ENCODE measurements around the gene SREBF1.

The SREBF1 gene

GRCh38 chr17:17781591-17782496 lies 54.9 kb downstream of the SREBF1 start:
- DNase-seq (ENCODE audit: low read depth in 3 of 3) = no peak

DNA sequence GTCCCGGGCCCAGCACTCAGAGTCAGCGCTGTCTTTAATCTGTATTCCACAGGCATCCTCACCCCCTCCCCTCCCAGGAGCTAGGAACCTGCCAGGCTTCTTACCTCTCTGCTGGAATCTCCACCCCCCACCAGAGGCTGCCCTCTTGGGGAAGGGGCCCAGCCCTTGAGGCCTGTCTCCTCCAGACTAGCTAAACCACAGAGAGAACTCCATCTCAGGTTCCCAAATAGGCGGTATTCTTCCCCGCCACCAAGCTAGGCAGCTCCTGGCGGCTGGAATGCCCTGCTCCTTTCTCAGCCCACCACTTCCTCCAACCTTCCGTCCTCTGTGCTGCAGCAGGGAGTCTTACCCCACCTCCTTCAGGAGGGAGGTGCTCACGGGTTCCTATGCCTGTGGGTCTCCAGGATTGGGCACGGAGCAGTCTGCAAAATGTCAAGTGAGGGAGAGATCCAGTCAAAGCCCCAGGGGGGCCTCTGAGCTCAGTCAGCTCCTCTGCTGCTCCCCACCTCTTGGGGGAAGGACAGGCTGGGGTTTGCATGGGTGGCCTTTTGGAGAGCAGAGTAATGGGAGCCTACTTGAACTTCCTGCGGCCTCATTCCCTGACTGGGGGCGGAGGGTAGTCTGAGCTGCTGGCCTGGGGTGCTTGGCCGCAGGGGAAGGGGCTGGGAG lies 55.7 kb downstream of the SREBF1 start:
- DNase-seq (ENCODE audit: low read depth in 3 of 3) = no peak

DNA sequence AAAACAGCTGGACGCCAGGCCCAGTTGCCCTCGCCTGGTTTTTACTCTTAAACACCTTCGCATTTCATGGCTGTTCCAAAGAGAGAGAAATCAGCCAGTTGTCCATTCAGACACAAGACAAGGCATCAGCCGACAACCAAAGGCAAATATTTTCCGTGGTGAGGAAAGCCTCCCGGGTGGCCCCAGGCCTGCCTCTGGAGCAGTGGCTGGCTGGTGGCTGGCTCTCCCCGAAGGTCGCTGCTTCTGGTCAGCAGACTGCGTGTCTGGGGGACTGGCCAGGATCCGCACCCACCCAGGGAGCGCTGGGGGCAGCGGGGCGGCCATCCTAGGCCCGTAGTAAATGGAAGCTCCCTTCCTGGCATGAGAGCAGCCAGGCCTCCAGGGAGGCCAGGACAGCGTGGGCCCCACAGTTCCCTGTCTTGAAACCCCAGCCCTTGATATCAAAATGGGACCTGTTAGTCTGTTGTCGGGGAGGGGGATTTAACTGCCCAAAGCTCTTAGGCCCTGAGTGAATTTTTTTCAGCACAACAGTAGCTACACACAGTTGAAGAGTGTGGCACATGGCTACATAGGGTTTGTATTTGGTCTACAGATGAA lies 57.7 kb downstream of the SREBF1 start:
- no peak for DNase-seq (ENCODE audit: low read depth in 3 of 3)

GRCh38 chr17:17778308-17779014 lies 58.3 kb downstream of the SREBF1 start:
- no peak for DNase-seq (ENCODE audit: low read depth in 3 of 3)

- no peak for DNase-seq (ENCODE audit: low read depth in 3 of 3)
These were observed 59.9 kb downstream of the SREBF1 start for GRCh38 chr17:17776889-17777288.

GRCh38 chr17:17774009-17774881 lies 62.5 kb downstream of the SREBF1 start:
- DNase-seq (ENCODE audit: low read depth in 3 of 3) = no peak

DNA sequence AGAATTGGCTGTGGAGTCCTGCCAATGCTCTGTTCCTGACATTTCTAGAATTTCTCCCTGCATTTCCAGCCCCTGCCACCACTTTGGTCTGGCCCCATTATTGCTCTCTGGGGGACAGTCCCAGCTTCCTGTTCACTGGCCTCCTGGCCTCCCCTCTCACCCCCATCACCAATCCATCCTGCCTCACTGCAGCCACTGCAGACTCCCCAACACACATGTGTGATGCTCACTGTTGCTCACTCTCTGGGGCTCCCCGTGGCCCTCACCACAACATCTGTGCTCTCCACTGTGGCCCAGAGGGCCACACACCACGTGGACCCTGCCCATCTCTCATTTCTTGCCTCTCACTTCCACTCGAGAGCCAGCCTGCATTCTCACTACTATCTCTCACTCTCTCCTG lies 64.6 kb downstream of the SREBF1 start:
- no peak for DNase-seq (ENCODE audit: low read depth in 3 of 3)

GRCh38 chr17:17771498-17772201 lies 65.1 kb downstream of the SREBF1 start:
- no peak for DNase-seq (ENCODE audit: low read depth in 3 of 3)

- DNase-seq (ENCODE audit: low read depth in 3 of 3) = no peak
These were observed 66.1 kb downstream of the SREBF1 start for GRCh38 chr17:17770632-17771044.

GRCh38 chr17:17769869-17770631 lies 66.7 kb downstream of the SREBF1 start:
- DNase-seq (ENCODE audit: low read depth in 3 of 3) = no peak

GRCh38 chr17:17768424-17769088 lies 68.2 kb downstream of the SREBF1 start:
- no peak for DNase-seq (ENCODE audit: low read depth in 3 of 3)

- no peak for DNase-seq (ENCODE audit: low read depth in 3 of 3)
These were observed 68.8 kb downstream of the SREBF1 start for GRCh38 chr17:17767887-17768418.

- DNase-seq (ENCODE audit: low read depth in 3 of 3) = no peak
These were observed 69.5 kb downstream of the SREBF1 start for GRCh38 chr17:17767154-17767869.

- no peak for DNase-seq (ENCODE audit: low read depth in 3 of 3)
These were observed 70.1 kb downstream of the SREBF1 start for GRCh38 chr17:17766744-17767120.

GRCh38 chr17:17766077-17766743 lies 70.6 kb downstream of the SREBF1 start:
- DNase-seq (ENCODE audit: low read depth in 3 of 3) = no peak

- no peak for DNase-seq (ENCODE audit: low read depth in 3 of 3)
These were observed 71.3 kb downstream of the SREBF1 start for GRCh38 chr17:17765359-17766076.

DNA sequence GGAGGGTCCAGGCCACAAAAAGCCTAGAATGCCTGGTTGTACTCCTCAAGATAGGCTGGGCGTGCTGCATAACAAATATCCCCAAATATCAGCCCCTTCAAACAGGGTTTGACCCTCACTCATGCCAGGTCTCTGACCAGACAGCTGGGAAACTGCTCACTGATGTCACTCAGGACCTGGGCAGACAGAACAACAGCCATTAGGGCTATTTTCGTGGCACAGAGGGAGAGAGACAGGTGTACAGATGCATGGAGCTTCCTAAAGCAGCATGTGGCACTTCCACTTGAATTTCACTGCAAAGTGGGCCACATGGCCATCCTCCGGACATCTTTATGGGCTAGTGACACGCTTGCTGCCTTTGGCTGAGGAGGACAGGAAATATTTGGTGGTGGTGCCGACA lies 73.1 kb downstream of the SREBF1 start:
- no peak for DNase-seq (ENCODE audit: low read depth in 3 of 3)

All from stimulated activated CD4-positive, alpha-beta T cell treated with anti-CD3 and anti-CD28 coated beads, TNF-alpha, amount 100 ng/mL, for 48 hours (primary cell).